Colonic mucosa (tissue), 4 donors: Measurements from ENCODE around the gene ADCY9. TPM values are rescaled to one million over a fixed set of nuclear protein-coding genes. Genes with fewer than 3 reads are reported as not detected.

ENCODE experiments used
- DNase-seq: peaks from one replicate; pipeline ENCODE4 v3.0.0-alpha.2; 2020
- H3K27ac ChIP-seq: fragments of 200-600 bp; one replicate; pipeline ENCODE4 v1.8.0; 2021
- H3K27me3 ChIP-seq: fragments of 200-600 bp; one replicate; pipeline ENCODE4 v1.8.0; 2021
- H3K36me3 ChIP-seq: fragments of 200-600 bp; one replicate; pipeline ENCODE4 v1.8.0; 2021
- H3K4me1 ChIP-seq: fragments of 200-600 bp; one replicate; pipeline ENCODE4 v1.8.0; 2021; ENCODE audit warnings: mild to moderate bottlenecking
- H3K4me3 ChIP-seq: fragments of 200-600 bp; one replicate; pipeline ENCODE4 v1.8.0; 2021
- H3K9ac ChIP-seq, 2 donors: one replicate each; pipeline ENCODE4 v1.7.0; 2013; ENCODE audit warnings: control low read depth in 2 of 2, low read depth in 2 of 2, low read length in 2 of 2
- H3K9me3 ChIP-seq: fragments of 200-600 bp; one replicate; pipeline ENCODE4 v1.8.0; 2021
- intact Hi-C: fragments of 100-400 bp; cut with DNase I; formaldehyde crosslinking; loops from one replicate; pipeline ENCODE4 v1.14.1; 2022
- total RNA-seq, 2 donors: library from RNA; stranded (reverse); fragmentation: NEBNext Ultra II Directional in 1 of 2; extraction: Animal tissue kit (Norgen Biotek cat#: 25700) in 1 of 2; gene quantifications; one replicate each; pipeline ENCODE4 v1.2.1, GENCODE V29; 2021
- TF ChIP-seq, protein P1 (sequence below): fragments of 200-600 bp; IDR thresholded peaks from one replicate; pipeline ENCODE4 v1.8.0; 2022; ENCODE audit warnings: antibody characterized with exemption, mild to moderate bottlenecking
- donor health status: healthy.
- donor health status: DM: no; HTN: no; CAD: no.
- donor health status: DM: no; HTN: no; CAD: no.

The ADCY9 gene
- total RNA-seq, 2 donors from 2014 or later: 23.8 to 25.6 TPM

GRCh38 chr16:3965781-3966582 is 150.3 kb downstream of the ADCY9 start:
- DNase-seq: no peak
- Histone ChIP-seq H3K9me3 (no peaks in the 10 kb centered on the region), H3K4me1 (no peaks in the 10 kb centered on the region), H3K9ac (no peak overlapping the region), H3K36me3 (no peaks in the 10 kb centered on the region), H3K27me3 (no peaks in the 10 kb centered on the region), H3K27ac (no peak overlapping the region), H3K4me3 (no peak overlapping the region)
- TF ChIP-seq, protein P1, sequence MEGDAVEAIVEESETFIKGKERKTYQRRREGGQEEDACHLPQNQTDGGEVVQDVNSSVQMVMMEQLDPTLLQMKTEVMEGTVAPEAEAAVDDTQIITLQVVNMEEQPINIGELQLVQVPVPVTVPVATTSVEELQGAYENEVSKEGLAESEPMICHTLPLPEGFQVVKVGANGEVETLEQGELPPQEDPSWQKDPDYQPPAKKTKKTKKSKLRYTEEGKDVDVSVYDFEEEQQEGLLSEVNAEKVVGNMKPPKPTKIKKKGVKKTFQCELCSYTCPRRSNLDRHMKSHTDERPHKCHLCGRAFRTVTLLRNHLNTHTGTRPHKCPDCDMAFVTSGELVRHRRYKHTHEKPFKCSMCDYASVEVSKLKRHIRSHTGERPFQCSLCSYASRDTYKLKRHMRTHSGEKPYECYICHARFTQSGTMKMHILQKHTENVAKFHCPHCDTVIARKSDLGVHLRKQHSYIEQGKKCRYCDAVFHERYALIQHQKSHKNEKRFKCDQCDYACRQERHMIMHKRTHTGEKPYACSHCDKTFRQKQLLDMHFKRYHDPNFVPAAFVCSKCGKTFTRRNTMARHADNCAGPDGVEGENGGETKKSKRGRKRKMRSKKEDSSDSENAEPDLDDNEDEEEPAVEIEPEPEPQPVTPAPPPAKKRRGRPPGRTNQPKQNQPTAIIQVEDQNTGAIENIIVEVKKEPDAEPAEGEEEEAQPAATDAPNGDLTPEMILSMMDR: no peak
- intact Hi-C loops: no loop called here

DNA sequence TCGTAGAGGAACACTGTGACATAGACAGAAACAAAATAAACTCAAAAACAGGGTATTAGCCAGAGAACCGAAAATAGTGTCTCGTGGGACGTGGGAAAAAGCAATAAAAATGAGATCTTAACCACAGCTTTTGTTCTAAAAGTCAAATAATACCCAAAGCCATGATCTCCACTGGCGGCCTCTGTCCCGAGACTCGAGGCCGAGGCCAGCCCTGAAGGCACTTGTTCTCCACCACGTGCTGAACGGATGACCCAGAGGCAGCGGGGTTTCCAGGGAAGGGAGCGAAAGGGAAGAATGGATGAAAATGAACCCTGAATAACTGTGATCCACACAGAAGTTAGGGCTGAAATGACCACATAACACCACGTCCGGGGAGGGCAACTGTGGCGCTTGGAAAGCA is 150.9 kb downstream of the ADCY9 start:
- no peak overlapping the region for H3K4me3 ChIP-seq
- no peaks in the 10 kb centered on the region for H3K9me3 ChIP-seq
- DNase-seq: no peak
- H3K4me1 ChIP-seq: no peaks in the 10 kb centered on the region
- no peaks in the 10 kb centered on the region for H3K27me3 ChIP-seq
- H3K36me3 ChIP-seq: no peaks in the 10 kb centered on the region
- intact Hi-C loops: no loop called here
- no peak overlapping the region for H3K9ac ChIP-seq
- H3K27ac ChIP-seq: no peak overlapping the region
- TF ChIP-seq, protein P1: no peak

DNA sequence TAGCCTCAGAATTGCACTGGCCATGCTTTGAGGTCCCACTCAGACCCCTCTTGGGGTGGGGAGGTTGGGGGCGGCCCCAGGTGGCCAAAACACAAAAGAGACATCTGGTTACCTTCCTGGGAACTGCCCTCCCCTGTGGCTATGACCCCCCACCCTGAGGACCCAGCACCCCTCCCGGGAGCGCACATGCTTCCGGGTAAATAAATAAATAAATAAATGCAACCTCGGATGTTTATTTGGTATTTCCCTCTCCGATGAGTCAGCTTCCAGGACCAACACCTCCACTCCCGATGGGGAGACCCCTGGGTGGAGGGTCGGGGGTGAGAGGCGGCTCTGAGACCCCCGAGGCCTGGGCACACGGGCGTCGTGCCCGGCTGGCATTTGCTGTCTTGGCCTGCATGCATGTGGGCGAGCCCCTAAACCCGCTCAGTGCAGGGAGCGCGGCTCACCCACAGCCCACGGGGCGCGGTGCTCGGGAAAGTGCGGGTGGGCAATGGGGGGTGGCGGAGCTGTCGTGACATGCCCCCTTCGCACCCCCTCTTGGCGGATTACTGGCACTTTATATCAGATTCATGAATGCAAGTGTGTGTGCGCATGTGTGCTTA is 151.5 kb downstream of the ADCY9 start:
- Histone ChIP-seq H3K9me3 (no peaks in the 10 kb centered on the region), H3K27me3 (no peaks in the 10 kb centered on the region), H3K36me3 (no peaks in the 10 kb centered on the region), H3K4me1 (no peaks in the 10 kb centered on the region), H3K9ac (no peak overlapping the region), H3K4me3 (no peak overlapping the region), H3K27ac (no peak overlapping the region)
- DNase-seq: no peak
- TF ChIP-seq, protein P1: no peak
- intact Hi-C loops: no loop called here

DNA sequence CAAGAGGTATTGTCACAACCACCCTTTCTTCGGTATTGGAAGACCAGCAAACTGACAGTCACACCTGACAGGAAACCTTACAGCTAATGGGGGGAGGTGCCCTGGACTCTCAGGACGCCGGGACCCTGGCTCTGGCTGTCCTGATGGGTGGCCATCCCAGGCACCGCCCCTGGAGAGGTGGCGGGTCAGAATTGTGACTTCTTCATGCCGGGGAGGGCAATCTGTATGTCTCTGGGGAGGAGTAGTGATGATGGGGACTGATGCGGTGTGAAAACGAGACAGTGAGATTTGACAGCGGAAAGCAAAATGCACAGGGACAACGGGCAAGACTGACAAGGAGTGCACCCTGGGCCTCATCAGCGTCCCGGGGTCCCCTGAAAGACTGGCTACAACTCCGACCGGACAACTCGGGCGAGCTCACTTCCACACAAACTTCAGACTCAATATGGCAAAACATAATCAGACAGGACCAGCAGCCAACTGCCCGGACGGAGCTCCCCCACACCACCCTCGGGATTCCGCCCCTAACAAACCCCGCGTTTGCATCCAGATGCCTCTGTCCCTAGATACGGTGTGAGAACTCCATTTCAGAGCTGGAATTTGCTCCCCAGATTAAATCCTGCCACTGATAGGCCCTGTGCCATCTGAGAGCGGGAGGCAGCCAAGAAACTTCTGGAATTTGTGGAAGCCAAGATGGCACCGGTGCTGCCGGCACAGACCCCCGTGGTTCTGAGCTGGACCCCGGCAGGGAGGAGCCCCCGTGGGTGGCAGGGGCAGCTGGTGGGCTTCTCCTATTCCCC is 152.2 kb downstream of the ADCY9 start:
- Histone ChIP-seq H3K9ac (no peak overlapping the region), H3K27ac (no peak overlapping the region), H3K4me3 (no peak overlapping the region), H3K36me3 (no peaks in the 10 kb centered on the region), H3K4me1 (no peaks in the 10 kb centered on the region), H3K27me3 (no peaks in the 10 kb centered on the region), H3K9me3 (no peaks in the 10 kb centered on the region)
- intact Hi-C loops: no loop called here
- no peak for DNase-seq
- TF ChIP-seq, protein P1: no peak

DNA sequence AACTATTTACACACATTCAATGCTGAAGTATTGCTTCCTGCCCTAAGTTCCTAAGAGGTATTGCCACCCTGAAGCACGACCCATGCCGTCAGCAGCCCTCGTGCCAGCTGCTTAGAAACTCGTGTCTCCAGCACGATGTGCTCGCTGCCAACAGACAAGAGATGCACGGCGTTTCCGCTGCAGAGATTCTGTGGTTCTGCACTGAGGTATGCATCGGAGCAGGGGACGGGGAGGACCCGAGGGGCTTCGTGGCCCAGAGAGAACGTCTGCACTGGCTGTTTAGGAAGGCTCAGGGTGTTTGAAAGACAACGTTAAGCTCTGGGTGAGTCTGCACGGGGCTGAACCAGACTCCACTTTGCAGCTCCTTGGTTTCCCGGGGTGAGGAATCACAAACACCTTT is 153.0 kb downstream of the ADCY9 start:
- DNase-seq: no peak
- TF ChIP-seq, protein P1: no peak
- intact Hi-C loops: no loop called here
- Histone ChIP-seq H3K9ac (no peak overlapping the region), H3K36me3 (no peaks in the 10 kb centered on the region), H3K4me1 (no peaks in the 10 kb centered on the region), H3K9me3 (no peaks in the 10 kb centered on the region), H3K4me3 (no peak overlapping the region), H3K27me3 (no peaks in the 10 kb centered on the region), H3K27ac (no peak overlapping the region)
